Measurements from ENCODE around the gene AQP1. TPM values are rescaled to one million over a fixed set of nuclear protein-coding genes. Genes with fewer than 3 reads are reported as not detected.

Gene AQP1
- total RNA-seq, 1 experiment from 2014 or later, result 0.15 TPM

GRCh38 chr7:30900803-30901362 is 10.8 kb upstream of the AQP1 start:
- H4K5ac ChIP-seq (ENCODE audit: insufficient read length, low read depth, low read length), result no peak overlapping the region
- TF ChIP-seq CTCF (conservative IDR thresholded peaks at IDR 0.05), result no peak
- H4K91ac ChIP-seq (ENCODE audit: insufficient read length, low read depth, low read length), result no peak overlapping the region
- H2AK5ac ChIP-seq (ENCODE audit: insufficient read length, low read length), result no peak overlapping the region
- WGBS (ENCODE audit: extremely low coverage, insufficient read length, low lambda C conversion rate), result no CpG with 5 or more reads among the region's 11 CpGs
- no peaks in the 10 kb centered on the region for H4K20me1 ChIP-seq (ENCODE audit: control insufficient read depth, insufficient read depth, insufficient read length)
- no peak overlapping the region for H3K14ac ChIP-seq (ENCODE audit: insufficient read depth, low read length)
- H3K27me3 Mint-ChIP-seq (ENCODE audit: low read depth), result peaks cover 4% of the 10 kb centered on the region
- H3K79me2 ChIP-seq (ENCODE audit: insufficient read depth, low read length), result no peaks in the 10 kb centered on the region
- H3K79me1 ChIP-seq (ENCODE audit: insufficient read depth, low read depth, low read length, poor library complexity, severe bottlenecking), result no peaks in the 10 kb centered on the region
- H3K18ac ChIP-seq (ENCODE audit: insufficient read length, low read depth, low read length), result no peak overlapping the region
- no peak overlapping the region for H3K9ac ChIP-seq (ENCODE audit: extremely low read depth, insufficient read length, low read length)
- no peak overlapping the region for H3K4me2 ChIP-seq (ENCODE audit: insufficient read depth, insufficient read length, low read length)
- H3K23ac ChIP-seq (ENCODE audit: insufficient read length, low read depth, low read length), result no peak overlapping the region
- H3T11ph ChIP-seq (ENCODE audit: low read length), result no peak overlapping the region
- no peaks in the 10 kb centered on the region for H3K4me1 ChIP-seq (ENCODE audit: insufficient read depth, low read length)
- no peak overlapping the region for H3K4ac ChIP-seq (ENCODE audit: low read depth, low read length)
- H2BK20ac ChIP-seq (ENCODE audit: low read depth, low read length, poor library complexity, severe bottlenecking), result no peak overlapping the region
- H4K8ac ChIP-seq (replicated peaks; ENCODE audit: insufficient read length, low read depth, low read length), result no peak overlapping the region
- no peaks in the 10 kb centered on the region for H3K9me3 ChIP-seq (ENCODE audit: control insufficient read depth, low read depth, low read length)
- no peak overlapping the region for H3K27ac ChIP-seq (ENCODE audit: insufficient read length, low read depth, low read length)
- H3K4me1 Mint-ChIP-seq, result peaks cover 0 to 15% of the 10 kb centered on the region in 2 experiments; a peak in 2 of 4 replicates
- H2BK5ac ChIP-seq (ENCODE audit: insufficient read length, low read length), result no peak overlapping the region
- H2AFZ ChIP-seq (ENCODE audit: low read length), result no peak overlapping the region
- no peak overlapping the region for H2BK12ac ChIP-seq (ENCODE audit: insufficient read length, low read depth, low read length)
- H3K27me3 ChIP-seq (ENCODE audit: insufficient read depth, low read length), result no peaks in the 10 kb centered on the region
- H2BK15ac ChIP-seq (ENCODE audit: low read depth, low read length), result no peak overlapping the region
- H3K23me2 ChIP-seq (ENCODE audit: insufficient read length, low read depth, low read length, poor library complexity, severe bottlenecking), result no peaks in the 10 kb centered on the region
- H3K27ac Mint-ChIP-seq, result no peak overlapping the region
- H3K56ac ChIP-seq (ENCODE audit: insufficient read length, low read depth, low read length), result no peak overlapping the region
- no peak for DNase-seq
- H3K36me3 Mint-ChIP-seq (ENCODE audit: insufficient read depth in 1 of 3, low read depth in 3 of 3), result no peaks in the 10 kb centered on the region; a peak in 1 of 7 replicates
- H2BK120ac ChIP-seq (ENCODE audit: low read depth, low read length, poor library complexity, severe bottlenecking), result no peak overlapping the region
- no peak overlapping the region for H3K4me3 Mint-ChIP-seq
- H3K9me3 Mint-ChIP-seq, result no peaks in the 10 kb centered on the region; a peak in 1 of 5 replicates

Data from H9 (cell line).